Neuronal stem cell (in vitro differentiated cells): Measurements from ENCODE around the gene KLHL6. TPM values are rescaled to one million over a fixed set of nuclear protein-coding genes. Genes with fewer than 3 reads are reported as not detected.

Experiments
- DNase-seq: peaks from one replicate; pipeline ENCODE4 v3.0.0-alpha.2; 2013; ENCODE audit warnings: low spot score
- H2AFZ ChIP-seq: one replicate; pipeline ENCODE4 v1.6.1; 2013; ENCODE audit warnings: mild to moderate bottlenecking, low read length, inconsistent platforms
- H2AK5ac ChIP-seq: 2 replicates; pipeline ENCODE4 v1.6.1; 2013; ENCODE audit warnings: low read depth, mild to moderate bottlenecking, inconsistent platforms, low read length, moderate library complexity, mixed read lengths
- H2BK120ac ChIP-seq: 2 replicates; pipeline ENCODE4 v1.6.1; 2013; ENCODE audit warnings: low read depth, mild to moderate bottlenecking, inconsistent platforms, low read length, moderate library complexity, mixed read lengths
- H2BK12ac ChIP-seq: one replicate; pipeline ENCODE4 v1.6.1; 2013; ENCODE audit warnings: low read length, inconsistent platforms
- H2BK15ac ChIP-seq: 2 replicates; pipeline ENCODE4 v1.6.1; 2013; ENCODE audit warnings: mild to moderate bottlenecking, low read length, inconsistent platforms, mixed read lengths
- H2BK5ac ChIP-seq: one replicate; pipeline ENCODE4 v1.6.1; 2013; ENCODE audit warnings: inconsistent platforms, mild to moderate bottlenecking, low read length, moderate library complexity
- H3K14ac ChIP-seq: one replicate; pipeline ENCODE4 v1.6.1; 2013; ENCODE audit warnings: low read length, inconsistent platforms
- H3K18ac ChIP-seq: 2 replicates; pipeline ENCODE4 v1.6.1; 2013; ENCODE audit warnings: low read length, inconsistent platforms
- H3K23ac ChIP-seq: 2 replicates; pipeline ENCODE4 v1.6.1; 2013; ENCODE audit warnings: low read depth, mild to moderate bottlenecking, mixed read lengths, low read length, inconsistent platforms; ENCODE audit not compliant: poor library complexity
- H3K27ac ChIP-seq: replicated peaks from 3 replicates; pipeline ENCODE4 v1.5.1; 2013; ENCODE audit warnings: low read length, inconsistent platforms
- H3K27me3 ChIP-seq, 3 experiments: 2 replicates each; pipeline ENCODE4 v1.6.1; 2013; ENCODE audit warnings: low read length in 3 of 3, mild to moderate bottlenecking in 2 of 3, inconsistent platforms in 1 of 3, low read depth in 1 of 3, mixed read lengths in 1 of 3, moderate library complexity in 1 of 3; ENCODE audit not compliant: control insufficient read depth in 3 of 3, insufficient read depth in 3 of 3
- H3K36me3 ChIP-seq, 2 donors: replicated peaks in 1 of 2; 2 replicates each; pipeline ENCODE4 v1.6.1; 2013; ENCODE audit warnings: low read length in 2 of 2; ENCODE audit not compliant: control insufficient read depth in 2 of 2, insufficient read depth in 2 of 2
- H3K4ac ChIP-seq: 2 replicates; pipeline ENCODE4 v1.6.1; 2013; ENCODE audit warnings: inconsistent platforms, mild to moderate bottlenecking, low read length, moderate library complexity
- H3K4me1 ChIP-seq, 2 donors: 1 replicate in 1 of 2; 2 replicates in 1 of 2; pipeline ENCODE4 v1.6.1; 2013; ENCODE audit warnings: low read length in 2 of 2, low read depth in 1 of 2; ENCODE audit not compliant: control insufficient read depth in 2 of 2, insufficient read depth in 1 of 2
- H3K4me2 ChIP-seq: one replicate; pipeline ENCODE4 v1.6.1; 2013; ENCODE audit warnings: mild to moderate bottlenecking, low read length, inconsistent platforms; ENCODE audit not compliant: insufficient read depth, poor library complexity, severe bottlenecking
- H3K4me3 ChIP-seq, 2 donors: 2 replicates each; pipeline ENCODE4 v1.5.1; 2013; ENCODE audit warnings: low read length in 2 of 2, mild to moderate bottlenecking in 2 of 2, inconsistent platforms in 1 of 2, moderate library complexity in 1 of 2
- H3K79me1 ChIP-seq: one replicate; pipeline ENCODE4 v1.6.1; 2013; ENCODE audit warnings: low read depth, mild to moderate bottlenecking, inconsistent platforms, low read length, moderate library complexity
- H3K9ac ChIP-seq: one replicate; pipeline ENCODE4 v1.6.1; 2013; ENCODE audit warnings: mild to moderate bottlenecking, low read depth, low read length, inconsistent platforms; ENCODE audit not compliant: poor library complexity
- H3K9me3 ChIP-seq, 2 donors: replicated peaks in 1 of 2; 2 replicates each; pipeline versions ENCODE3 to v1.6.1; 2013; ENCODE audit warnings: low read length in 2 of 2, mild to moderate bottlenecking in 2 of 2, inconsistent platforms in 1 of 2, low read depth in 1 of 2, mixed read lengths in 1 of 2, moderate library complexity in 1 of 2; ENCODE audit not compliant: control insufficient read depth in 2 of 2, insufficient read depth in 1 of 2
- H4K8ac ChIP-seq: one replicate; pipeline ENCODE4 v1.6.1; 2013; ENCODE audit warnings: low read depth, mild to moderate bottlenecking, inconsistent platforms, low read length, moderate library complexity
- H4K91ac ChIP-seq: one replicate; pipeline ENCODE4 v1.6.1; 2013; ENCODE audit warnings: low read length, low read depth, mild to moderate bottlenecking, inconsistent platforms; ENCODE audit not compliant: poor library complexity
- WGBS, 2 donors: extraction: QIAGEN DNeasy Blood & Tissue Kit; methylation state at CpG; one replicate each; pipeline ENCODE4 v1.1.7; 2013; ENCODE audit warnings: missing lambda C conversion rate in 2 of 2, mixed read lengths in 1 of 2; ENCODE audit not compliant: insufficient read length in 2 of 2, insufficient replicate concordance in 1 of 2; ENCODE audit errors: extremely low coverage in 2 of 2; 5-methylcytosine and 5-hydroxymethylcytosine counted together
- small RNA-seq: library from polyadenylated mRNA; stranded (forward); fragments of <200 nt; extraction: miRNeasy Mini kit (QIAGEN cat#:217004); gene quantifications from one replicate; pipeline ENCODE3, GENCODE V24; 2013; ENCODE audit not compliant: insufficient read depth

Gene KLHL6

GRCh38 chr3:183438735-183439134, 116.8 kb downstream of the KLHL6 start:
- H2AFZ ChIP-seq = no peak overlapping the region
- H2BK5ac ChIP-seq = no peak overlapping the region
- H3K79me1 ChIP-seq = no peaks in the 10 kb centered on the region
- no peak overlapping the region for H3K27ac ChIP-seq
- no peak overlapping the region for H2BK15ac ChIP-seq
- H2AK5ac ChIP-seq = no peak overlapping the region
- peaks cover 0 to 5% of the 10 kb centered on the region in 2 donors for H3K9me3 ChIP-seq
- H4K91ac ChIP-seq = no peak overlapping the region
- DNase-seq = no peak
- no peak overlapping the region for H3K9ac ChIP-seq
- H2BK120ac ChIP-seq = no peak overlapping the region
- peaks cover 0 to 10% of the 10 kb centered on the region in 2 donors for H3K4me1 ChIP-seq
- no peak overlapping the region for H4K8ac ChIP-seq
- H3K4ac ChIP-seq = no peak overlapping the region
- no peaks in the 10 kb centered on the region for H3K36me3 ChIP-seq
- no peak overlapping the region for H3K14ac ChIP-seq
- H2BK12ac ChIP-seq = no peak overlapping the region
- H3K18ac ChIP-seq = no peak overlapping the region
- H3K4me3 ChIP-seq = no peak overlapping the region
- H3K27me3 ChIP-seq = peaks cover 0 to 46% (median 0%) of the 10 kb centered on the region in 3 experiments
- H3K4me2 ChIP-seq = no peak overlapping the region
- WGBS, 2 donors = no CpG with 5 or more reads among the region's 1 CpG
- no peak overlapping the region for H3K23ac ChIP-seq

- Histone ChIP-seq H3K4me2 (no peak overlapping the region), H2BK120ac (no peak overlapping the region), H3K27me3 (peaks cover 0 to 55% (median 0%) of the 10 kb centered on the region in 3 experiments), H4K8ac (no peak overlapping the region), H2BK12ac (no peak overlapping the region), H3K27ac (no peak overlapping the region), H2BK5ac (no peak overlapping the region), H3K4me3 (peak overlapping the region in 1 of 2 donors; percentile 31), H3K14ac (no peak overlapping the region), H2BK15ac (no peak overlapping the region), H3K4me1 (peaks cover 0 to 10% of the 10 kb centered on the region in 2 donors), H3K36me3 (no peaks in the 10 kb centered on the region), H3K18ac (no peak overlapping the region), H3K79me1 (no peaks in the 10 kb centered on the region), H3K23ac (no peak overlapping the region), H4K91ac (no peak overlapping the region), H3K4ac (no peak overlapping the region), H2AFZ (no peak overlapping the region), H3K9ac (no peak overlapping the region), H3K9me3 (no peaks in the 10 kb centered on the region), H2AK5ac (no peak overlapping the region)
- no peak for DNase-seq
- WGBS, 2 donors = no CpG with 5 or more reads among the region's 6 CpGs
These were observed 117.6 kb downstream of the KLHL6 start for GRCh38 chr3:183437666-183438564.

Small RNAs within 50 kb of the gene (small RNA-seq; reads per million reads assigned to genes)
- gene RF00092 (not detected), gene RF00394 (not detected), gene RF01241 (not detected), gene SNORA63D (113 reads per million, percentile 96 among the genes with 10 or more reads in this experiment)
